Naive thymus-derived CD4-positive, alpha-beta T cell (primary cell): ENCODE data around the gene SLC12A3. TPM values are rescaled to one million over a fixed set of nuclear protein-coding genes. Genes with fewer than 3 reads are reported as not detected.
A peak's percentile ranks its signal among the peaks of the same experiment; 100 is the strongest.

Source experiments
- ATAC-seq: fragments of 150-1000 bp; cut with Tn5 transposase; 2 replicates; pipeline ENCODE4 v1.10.0; 2021; ENCODE audit warnings: mild to moderate bottlenecking, moderate library complexity
- CTCF ChIA-PET: fragments of 350-600 bp; sonication (Branson Sonifier 250); formaldehyde crosslinking; loops from one replicate; lab custom pipeline; 2021; ENCODE audit warnings: antibody characterized with exemption; lab: Charles Lee
- POLR2A ChIA-PET: fragments of 350-600 bp; sonication (Branson Sonifier 250); formaldehyde crosslinking; loops from one replicate; lab custom pipeline; 2021; ENCODE audit warnings: antibody characterized with exemption, inconsistent platforms; lab: Charles Lee
- DNase-seq, 9 donors: peaks; one replicate each; pipeline versions ENCODE4 v3.0.0 to v3.0.0-alpha.2; 2020 to 2022; ENCODE audit warnings: mixed read lengths in 1 of 9
- H3K27ac ChIP-seq: one replicate; pipeline ENCODE4 v1.7.0; 2013; ENCODE audit warnings: mild to moderate bottlenecking, low read depth, low read length, moderate library complexity
- H3K27me3 ChIP-seq, 2 donors: one replicate each; pipeline ENCODE4 v1.7.0; 2013; ENCODE audit warnings: low read length in 2 of 2, mild to moderate bottlenecking in 2 of 2, moderate library complexity in 2 of 2; ENCODE audit not compliant: control insufficient read depth in 2 of 2, insufficient read depth in 2 of 2
- H3K36me3 ChIP-seq, 3 experiments: 1 replicate in 2 of 3; 2 replicates in 1 of 3; pipeline ENCODE4 v1.7.0; 2013; ENCODE audit warnings: low read length in 3 of 3, mild to moderate bottlenecking in 3 of 3, moderate library complexity in 1 of 3; ENCODE audit not compliant: insufficient read depth in 3 of 3, control insufficient read depth in 2 of 3
- H3K4me1 ChIP-seq, 2 donors: one replicate each; pipeline ENCODE4 v1.7.0; 2013; ENCODE audit warnings: low read length in 2 of 2, mild to moderate bottlenecking in 2 of 2, moderate library complexity in 1 of 2; ENCODE audit not compliant: control insufficient read depth in 2 of 2, insufficient read depth in 2 of 2
- H3K4me3 ChIP-seq: 2 replicates; pipeline ENCODE4 v1.7.0; 2013; ENCODE audit warnings: mild to moderate bottlenecking, low read length
- H3K9me3 ChIP-seq, 3 experiments: 1 replicate in 2 of 3; 2 replicates in 1 of 3; pipeline ENCODE4 v1.7.0; 2013; ENCODE audit warnings: low read length in 3 of 3; ENCODE audit not compliant: control insufficient read depth in 2 of 3
- H3K27ac Mint-ChIP-seq, 9 donors: one replicate each; pipeline ENCODE4 v1.8.0; 2020 to 2022; ENCODE audit warnings: mixed read lengths in 9 of 9, mild to moderate bottlenecking in 8 of 9, moderate library complexity in 5 of 9, inconsistent platforms in 2 of 9
- H3K27me3 Mint-ChIP-seq, 5 donors: one replicate each; pipeline ENCODE4 v1.8.0; 2021 to 2022; ENCODE audit warnings: mixed read lengths in 5 of 5, mild to moderate bottlenecking in 1 of 5
- H3K36me3 Mint-ChIP-seq, 5 donors: one replicate each; pipeline ENCODE4 v1.8.0; 2020 to 2022; ENCODE audit warnings: mixed read lengths in 5 of 5, mild to moderate bottlenecking in 3 of 5, inconsistent platforms in 1 of 5
- H3K4me1 Mint-ChIP-seq, 7 donors: one replicate each; pipeline ENCODE4 v1.8.0; 2020 to 2022; ENCODE audit warnings: mixed read lengths in 7 of 7, mild to moderate bottlenecking in 3 of 7, inconsistent platforms in 1 of 7
- H3K4me3 Mint-ChIP-seq, 10 donors: one replicate each; pipeline ENCODE4 v1.8.0; 2020 to 2022; ENCODE audit warnings: mild to moderate bottlenecking in 10 of 10, mixed read lengths in 10 of 10, moderate library complexity in 6 of 10, inconsistent platforms in 2 of 10
- H3K9me3 Mint-ChIP-seq, 11 donors: one replicate each; pipeline ENCODE4 v1.8.0; 2020 to 2022; ENCODE audit warnings: mixed read lengths in 11 of 11, mild to moderate bottlenecking in 4 of 11, inconsistent platforms in 1 of 11, moderate library complexity in 1 of 11
- intact Hi-C, 2 donors: fragments of 100-400 bp; cut with micrococcal nuclease; formaldehyde crosslinking; loops; one replicate each; pipeline ENCODE4 v1.15.1; 2023
- polyA plus RNA-seq, 2 donors: library from polyadenylated mRNA; unstranded; fragments of 300-500 nt; fragmentation: Illumina TruSeq; gene quantifications; one replicate each; pipeline ENCODE4 v1.2.3, GENCODE V29; 2021
- total RNA-seq, 6 experiments: library from RNA in 5 of 6; stranded (reverse) in 5 of 6; gene quantifications; 1 replicate in 5 of 6; 2 replicates in 1 of 6; pipeline ENCODE4 v1.2.3 and lab custom pipeline; 2021 to 2026

Gene SLC12A3
- total and polyA plus RNA-seq, 7 experiments from 2014 or later, result 0.08 to 0.49 TPM; not detected in 5

DNA sequence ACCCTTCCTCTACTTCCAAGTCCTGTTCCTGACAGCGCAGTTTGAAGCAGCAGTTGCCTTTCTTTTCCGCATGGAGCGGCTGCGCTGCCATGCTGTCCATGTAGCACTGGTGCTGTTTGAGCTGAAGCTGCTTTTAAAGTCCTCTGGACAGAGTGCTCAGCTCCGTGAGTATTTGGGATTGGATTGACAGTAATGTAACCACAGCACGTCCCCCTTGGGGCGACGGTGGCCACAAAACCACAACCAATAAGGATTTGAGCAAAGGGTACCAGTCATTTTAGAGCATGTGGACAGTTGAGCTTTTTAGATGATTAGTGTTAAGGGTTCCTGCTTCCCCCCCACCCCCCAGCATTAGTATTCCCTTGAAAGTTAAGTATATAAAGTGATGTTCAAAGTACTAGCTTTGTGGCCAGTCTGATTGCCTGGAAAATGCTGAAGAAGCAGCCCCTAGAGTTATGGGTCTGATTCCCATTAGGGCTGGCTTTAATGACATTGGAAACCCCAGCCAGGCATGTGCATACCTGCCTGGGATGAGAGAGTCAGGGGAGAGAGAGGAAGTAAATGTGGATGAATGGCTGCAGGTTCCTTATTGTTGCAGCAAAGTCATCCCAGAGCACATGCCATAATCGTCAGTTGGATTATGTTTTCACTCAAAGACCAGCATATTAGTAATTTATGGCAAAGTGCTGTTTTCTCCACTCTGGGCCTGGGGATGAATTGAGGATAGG lies 31.6 kb upstream of the SLC12A3 start:
- ChIA-PET CTCF (no interaction called here), POLR2A (no interaction called here)
- H3K9me3 ChIP-seq, result no peaks in the 10 kb centered on the region
- peaks cover 4 to 78% (median 23%) of the 10 kb centered on the region in 5 donors for H3K36me3 Mint-ChIP-seq
- no peaks in the 10 kb centered on the region for H3K27me3 ChIP-seq
- no peak overlapping the region for H3K4me3 ChIP-seq
- H3K9me3 Mint-ChIP-seq, result no peaks in the 10 kb centered on the region
- peaks cover 0 to 79% (median 7%) of the 10 kb centered on the region in 3 experiments for H3K36me3 ChIP-seq
- ATAC-seq (no peak), DNase-seq (no peak)
- intact Hi-C loops, result no loop called here
- no peak overlapping the region for H3K27ac Mint-ChIP-seq
- no peaks in the 10 kb centered on the region for H3K27me3 Mint-ChIP-seq
- no peak overlapping the region for H3K4me3 Mint-ChIP-seq
- H3K27ac ChIP-seq, result no peak overlapping the region
- H3K4me1 ChIP-seq, result no peaks in the 10 kb centered on the region
- H3K4me1 Mint-ChIP-seq, result peaks cover 0 to 8% (median 6%) of the 10 kb centered on the region in 7 donors

DNA sequence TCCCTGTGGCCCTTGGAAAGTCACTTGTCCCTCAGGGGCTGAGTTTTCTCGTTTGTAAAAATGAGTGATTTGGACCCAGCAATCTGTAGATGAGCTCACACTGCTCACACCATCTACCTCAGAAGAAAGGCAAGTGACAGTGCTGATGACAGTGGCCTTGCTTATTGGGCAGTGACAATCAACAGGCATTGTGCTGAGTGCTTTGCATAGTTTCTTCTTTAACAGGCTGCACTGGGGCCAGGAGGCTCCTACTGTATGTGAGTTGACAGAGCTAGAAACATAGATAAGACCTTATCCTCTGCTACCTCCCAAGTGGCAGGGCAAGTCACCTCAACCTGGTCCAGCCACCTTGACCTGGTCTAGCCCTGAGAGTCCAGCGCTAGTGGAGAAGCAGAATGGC lies 29.7 kb upstream of the SLC12A3 start:
- H3K36me3 Mint-ChIP-seq, result peaks cover 8 to 77% (median 17%) of the 10 kb centered on the region in 5 donors
- H3K36me3 ChIP-seq, result peaks cover 0 to 72% (median 10%) of the 10 kb centered on the region in 3 experiments
- ATAC-seq, result no peak
- peaks cover 0 to 4% of the 10 kb centered on the region in 2 donors for H3K4me1 ChIP-seq
- ChIA-PET CTCF (no interaction called here), POLR2A (no interaction called here)
- no peaks in the 10 kb centered on the region for H3K27me3 Mint-ChIP-seq
- no peak overlapping the region for H3K27ac Mint-ChIP-seq
- no peak overlapping the region for H3K4me3 Mint-ChIP-seq
- H3K4me3 ChIP-seq, result no peak overlapping the region
- intact Hi-C loops, result no loop called here
- H3K9me3 Mint-ChIP-seq, result no peaks in the 10 kb centered on the region
- H3K27ac ChIP-seq, result no peak overlapping the region
- H3K9me3 ChIP-seq, result no peaks in the 10 kb centered on the region
- no peaks in the 10 kb centered on the region for H3K27me3 ChIP-seq
- DNase-seq, result no peak
- peaks cover 0 to 24% (median 15%) of the 10 kb centered on the region in 7 donors for H3K4me1 Mint-ChIP-seq

DNA sequence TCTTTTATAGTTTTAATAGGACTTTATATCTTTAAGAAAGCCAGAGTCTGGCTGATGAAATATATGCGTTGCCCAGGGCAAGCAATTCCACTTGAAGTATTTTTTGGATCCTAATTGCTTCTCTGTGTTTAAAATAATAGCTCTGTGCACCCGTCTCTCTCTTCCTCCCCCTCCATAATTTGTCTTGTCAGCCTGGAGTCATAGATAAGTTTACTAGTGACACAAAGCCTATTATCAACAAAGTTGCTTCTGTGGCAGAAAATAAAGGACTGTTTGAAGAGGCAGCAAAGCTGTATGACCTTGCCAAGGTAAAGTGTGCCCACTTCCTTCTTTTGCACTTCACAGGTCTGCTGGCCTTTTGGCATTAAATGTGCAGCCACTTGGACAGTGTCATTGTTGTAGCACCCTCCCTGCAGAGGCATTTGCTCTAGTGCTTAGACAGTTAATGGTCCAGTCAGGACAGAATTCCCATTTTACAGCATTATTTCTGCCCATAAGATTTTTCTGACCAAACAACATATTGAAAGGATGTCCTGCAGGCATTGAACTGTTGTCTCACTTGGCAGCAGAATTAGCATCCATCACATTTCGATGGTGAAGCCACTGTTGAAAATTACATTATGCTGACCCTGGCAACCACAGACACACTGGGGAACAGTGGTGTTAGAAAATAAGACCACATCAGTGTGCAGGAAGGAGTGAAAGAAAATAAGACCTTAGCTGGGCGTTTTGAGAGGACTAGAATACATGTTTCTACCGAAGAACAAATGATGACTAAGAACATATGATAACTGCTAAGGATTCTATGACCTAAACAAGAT lies 28.4 kb upstream of the SLC12A3 start:
- intact Hi-C loops, result no loop called here
- Mint-ChIP-seq H3K4me1 (peaks cover 0 to 24% (median 15%) of the 10 kb centered on the region in 7 donors), H3K27me3 (no peaks in the 10 kb centered on the region), H3K9me3 (no peaks in the 10 kb centered on the region), H3K27ac (peak overlapping the region in 4 of 9 donors; percentile 28 to 72 (median 64)), H3K36me3 (peaks cover 8 to 77% (median 19%) of the 10 kb centered on the region in 5 donors), H3K4me3 (no peak overlapping the region)
- ChIA-PET CTCF (no interaction called here), POLR2A (interaction anchor here (0.6 kb wide), 1 partner anchor 1141 kb away, joined by 4 read pairs; no protein-coding TSS in a partner anchor)
- no peak for ATAC-seq
- H3K27me3 ChIP-seq, result no peaks in the 10 kb centered on the region
- H3K4me3 ChIP-seq, result no peak overlapping the region
- DNase-seq, result no peak
- H3K9me3 ChIP-seq, result no peaks in the 10 kb centered on the region
- peaks cover 0 to 73% (median 6%) of the 10 kb centered on the region in 3 experiments for H3K36me3 ChIP-seq
- no peak overlapping the region for H3K27ac ChIP-seq
- H3K4me1 ChIP-seq, result peaks cover 0 to 4% of the 10 kb centered on the region in 2 donors

DNA sequence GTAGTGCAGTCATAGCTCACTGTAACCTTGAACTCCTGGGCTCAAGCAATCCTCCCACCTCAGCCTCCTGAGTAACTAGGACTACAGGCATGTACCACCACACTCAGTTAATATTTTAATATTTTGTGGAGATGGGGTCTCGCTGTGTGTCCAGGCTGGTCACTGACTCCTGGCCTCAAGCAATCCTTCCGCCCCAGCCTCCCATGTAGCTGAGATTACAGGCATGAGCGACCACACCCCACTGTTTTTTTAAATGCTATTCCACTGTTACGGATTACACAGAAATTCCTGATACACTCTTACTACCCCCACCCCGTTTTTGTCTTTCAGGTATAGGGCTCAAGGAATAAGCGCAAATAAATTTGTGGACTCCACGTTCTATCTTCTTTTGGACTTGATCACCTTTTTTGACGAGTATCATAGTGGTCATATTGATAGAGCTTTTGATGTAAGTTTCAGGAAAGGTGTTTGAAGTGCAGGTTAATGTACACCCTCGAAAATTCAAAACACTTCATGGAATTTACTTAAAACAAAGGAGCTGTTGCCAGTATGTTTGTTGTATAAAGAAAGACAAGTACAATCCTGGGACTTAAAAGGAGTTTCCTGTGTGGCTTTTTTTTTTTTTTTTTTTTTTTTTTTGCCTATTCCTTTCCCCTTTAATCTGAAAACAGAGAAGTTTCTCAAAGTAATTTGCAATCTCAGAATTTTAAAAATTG lies 26.2 kb upstream of the SLC12A3 start:
- ATAC-seq (no peak), DNase-seq (no peak)
- peaks cover 0 to 24% (median 13%) of the 10 kb centered on the region in 7 donors for H3K4me1 Mint-ChIP-seq
- H3K4me1 ChIP-seq, result peaks cover 0 to 4% of the 10 kb centered on the region in 2 donors
- H3K36me3 ChIP-seq, result peaks cover 0 to 73% (median 6%) of the 10 kb centered on the region in 3 experiments
- no peaks in the 10 kb centered on the region for H3K9me3 ChIP-seq
- peak overlapping the region in 2 of 10 donors; percentile 3 to 44 for H3K4me3 Mint-ChIP-seq
- CTCF ChIA-PET, result interaction anchor here (0.7 kb wide), 2 partner anchors 29 to 93 kb away, joined by 3 to 7 read pairs; partner anchors contain the start of gene HERPUD1
- no peaks in the 10 kb centered on the region for H3K9me3 Mint-ChIP-seq
- intact Hi-C loops, result no loop called here
- peak overlapping the region in 6 of 9 donors; percentile 12 to 59 (median 36) for H3K27ac Mint-ChIP-seq
- no peaks in the 10 kb centered on the region for H3K27me3 ChIP-seq
- H3K27me3 Mint-ChIP-seq, result no peaks in the 10 kb centered on the region
- peaks cover 3 to 71% (median 14%) of the 10 kb centered on the region in 5 donors for H3K36me3 Mint-ChIP-seq
- no peak overlapping the region for H3K4me3 ChIP-seq
- no peak overlapping the region for H3K27ac ChIP-seq
- POLR2A ChIA-PET, result interaction anchor here (0.6 to 1.8 kb wide), 5 partner anchors 8 to 93 kb away, joined by 3 to 5 read pairs (median 4); partner anchors contain the start of gene HERPUD1

DNA sequence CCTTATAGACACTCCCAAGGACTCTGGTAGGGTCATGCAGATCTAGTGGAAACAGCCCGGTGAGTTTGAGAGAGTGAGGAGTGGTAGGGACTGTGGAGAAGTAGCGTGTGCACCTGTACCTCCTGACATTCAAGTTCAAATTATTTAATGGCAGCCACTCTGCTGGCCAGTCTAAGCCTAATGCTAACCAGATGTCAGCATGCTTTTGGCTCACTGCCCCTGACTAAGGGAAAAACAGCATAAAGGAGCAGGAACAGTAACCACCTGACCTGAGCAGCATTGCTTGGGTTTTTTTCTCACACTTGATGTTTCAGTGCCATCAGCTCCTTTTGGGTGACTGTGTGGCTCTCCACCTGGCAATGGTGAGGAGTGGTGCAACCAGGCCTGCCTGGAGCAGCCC lies 23.8 kb upstream of the SLC12A3 start:
- no peak overlapping the region for H3K27ac ChIP-seq
- POLR2A ChIA-PET, result no interaction called here
- no peaks in the 10 kb centered on the region for H3K9me3 ChIP-seq
- no peaks in the 10 kb centered on the region for H3K27me3 ChIP-seq
- Mint-ChIP-seq H3K4me3 (no peak overlapping the region), H3K9me3 (no peaks in the 10 kb centered on the region), H3K27me3 (no peaks in the 10 kb centered on the region), H3K36me3 (peaks cover 8 to 72% (median 20%) of the 10 kb centered on the region in 5 donors), H3K27ac (no peak overlapping the region), H3K4me1 (peaks cover 0 to 24% (median 13%) of the 10 kb centered on the region in 7 donors)
- peaks cover 0 to 4% of the 10 kb centered on the region in 2 donors for H3K4me1 ChIP-seq
- peaks cover 0 to 62% (median 3%) of the 10 kb centered on the region in 3 experiments for H3K36me3 ChIP-seq
- intact Hi-C loops, result no loop called here
- CTCF ChIA-PET, result no interaction called here
- no peak overlapping the region for H3K4me3 ChIP-seq
- DNase-seq (no peak), ATAC-seq (no peak)

DNA sequence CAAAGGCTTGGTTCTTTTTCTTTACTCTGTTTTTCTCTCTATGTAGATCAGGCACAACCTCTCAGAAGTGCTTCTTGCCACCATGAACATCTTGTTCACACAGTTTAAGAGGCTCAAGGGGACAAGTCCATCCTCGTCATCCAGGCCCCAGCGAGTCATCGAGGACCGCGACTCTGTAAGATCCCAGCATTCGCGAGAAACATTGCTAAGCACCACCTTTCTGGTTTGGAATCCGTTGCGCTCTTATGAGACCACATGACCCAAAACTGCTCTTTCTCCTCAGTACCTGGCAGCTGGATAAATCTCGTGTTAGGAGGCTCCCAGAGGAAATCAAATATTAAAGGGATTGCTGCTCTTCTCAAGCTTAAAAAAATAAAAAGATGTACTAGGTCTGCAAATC lies 23.3 kb upstream of the SLC12A3 start:
- Mint-ChIP-seq H3K27me3 (no peaks in the 10 kb centered on the region), H3K9me3 (no peaks in the 10 kb centered on the region), H3K36me3 (peaks cover 6 to 68% (median 20%) of the 10 kb centered on the region in 5 donors), H3K4me1 (peaks cover 0 to 25% (median 15%) of the 10 kb centered on the region in 7 donors), H3K4me3 (no peak overlapping the region), H3K27ac (peak overlapping the region in 1 of 9 donors; percentile 47)
- ATAC-seq (no peak), DNase-seq (no peak)
- Histone ChIP-seq H3K4me3 (no peak overlapping the region), H3K27me3 (no peaks in the 10 kb centered on the region), H3K36me3 (peaks cover 0 to 58% (median 3%) of the 10 kb centered on the region in 3 experiments), H3K9me3 (no peaks in the 10 kb centered on the region), H3K27ac (no peak overlapping the region), H3K4me1 (peaks cover 0 to 4% of the 10 kb centered on the region in 2 donors)
- ChIA-PET CTCF (no interaction called here), POLR2A (no interaction called here)
- intact Hi-C loops, result no loop called here
